ENCODE measurements around the gene SDK2. TPM values are rescaled to one million over a fixed set of nuclear protein-coding genes. Genes with fewer than 3 reads are reported as not detected.

SDK2 gene
- total RNA-seq, 4 donors from 2014 or later = under 0.01 to 0.49 (median 0.08) TPM

- TF ChIP-seq, protein P1, sequence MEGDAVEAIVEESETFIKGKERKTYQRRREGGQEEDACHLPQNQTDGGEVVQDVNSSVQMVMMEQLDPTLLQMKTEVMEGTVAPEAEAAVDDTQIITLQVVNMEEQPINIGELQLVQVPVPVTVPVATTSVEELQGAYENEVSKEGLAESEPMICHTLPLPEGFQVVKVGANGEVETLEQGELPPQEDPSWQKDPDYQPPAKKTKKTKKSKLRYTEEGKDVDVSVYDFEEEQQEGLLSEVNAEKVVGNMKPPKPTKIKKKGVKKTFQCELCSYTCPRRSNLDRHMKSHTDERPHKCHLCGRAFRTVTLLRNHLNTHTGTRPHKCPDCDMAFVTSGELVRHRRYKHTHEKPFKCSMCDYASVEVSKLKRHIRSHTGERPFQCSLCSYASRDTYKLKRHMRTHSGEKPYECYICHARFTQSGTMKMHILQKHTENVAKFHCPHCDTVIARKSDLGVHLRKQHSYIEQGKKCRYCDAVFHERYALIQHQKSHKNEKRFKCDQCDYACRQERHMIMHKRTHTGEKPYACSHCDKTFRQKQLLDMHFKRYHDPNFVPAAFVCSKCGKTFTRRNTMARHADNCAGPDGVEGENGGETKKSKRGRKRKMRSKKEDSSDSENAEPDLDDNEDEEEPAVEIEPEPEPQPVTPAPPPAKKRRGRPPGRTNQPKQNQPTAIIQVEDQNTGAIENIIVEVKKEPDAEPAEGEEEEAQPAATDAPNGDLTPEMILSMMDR (IDR thresholded peaks at IDR 0.05; ENCODE audit: low read depth) = no peak
These were observed 30.0 kb downstream of the SDK2 start for GRCh38 chr17:73614256-73614655.

- TF ChIP-seq, protein P1 (IDR thresholded peaks at IDR 0.05; ENCODE audit: low read depth) = no peak
These were observed 30.7 kb downstream of the SDK2 start for GRCh38 chr17:73613271-73614233.

DNA sequence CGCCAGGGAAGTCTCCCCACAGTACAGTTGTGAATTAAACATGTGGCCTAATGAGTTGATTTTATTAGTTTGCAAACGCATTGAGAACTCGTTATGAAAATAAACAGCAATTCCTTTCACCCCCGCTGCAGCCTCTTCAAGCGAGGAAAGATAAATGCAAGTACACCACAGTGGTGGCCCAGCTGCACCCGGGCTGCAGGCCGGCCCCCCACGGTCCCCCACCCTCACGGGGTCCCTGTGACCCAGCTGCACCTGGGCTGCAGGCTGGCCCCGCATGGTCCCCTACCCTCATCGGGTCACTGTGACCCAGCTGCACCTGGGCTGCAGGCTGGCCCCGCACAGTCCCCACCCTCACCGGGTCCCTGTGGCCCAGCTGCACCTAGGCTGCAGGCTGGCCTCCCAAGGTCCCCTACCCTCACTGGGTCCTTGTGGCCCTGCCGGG, 32.2 kb downstream of the SDK2 start:
- TF ChIP-seq, protein P1 (IDR thresholded peaks at IDR 0.05; ENCODE audit: low read depth) = no peak

DNA sequence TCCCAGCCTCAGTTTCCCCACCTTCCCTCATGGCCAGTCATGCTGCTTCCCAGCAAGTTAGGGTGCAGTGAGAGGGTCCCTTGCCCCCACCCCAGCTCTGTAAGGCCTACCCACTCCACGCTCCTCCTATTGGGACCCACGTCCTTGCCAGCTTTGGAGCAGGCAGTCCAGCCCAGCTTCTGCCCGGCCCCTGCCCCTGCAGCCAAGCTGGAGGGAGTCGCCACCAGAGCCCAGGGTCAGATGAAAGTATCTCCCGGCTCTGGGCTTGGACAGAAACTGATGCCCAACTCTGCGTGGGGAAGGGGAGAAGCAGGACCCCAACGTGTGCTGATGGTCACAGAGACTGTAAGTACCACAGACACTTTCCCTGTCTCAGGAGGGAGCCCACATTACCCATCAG, 32.6 kb downstream of the SDK2 start:
- TF ChIP-seq, protein P1 (IDR thresholded peaks at IDR 0.05; ENCODE audit: low read depth) = no peak

- TF ChIP-seq, protein P1 (IDR thresholded peaks at IDR 0.05; ENCODE audit: low read depth) = no peak
These were observed 33.8 kb downstream of the SDK2 start for GRCh38 chr17:73610331-73610911.

DNA sequence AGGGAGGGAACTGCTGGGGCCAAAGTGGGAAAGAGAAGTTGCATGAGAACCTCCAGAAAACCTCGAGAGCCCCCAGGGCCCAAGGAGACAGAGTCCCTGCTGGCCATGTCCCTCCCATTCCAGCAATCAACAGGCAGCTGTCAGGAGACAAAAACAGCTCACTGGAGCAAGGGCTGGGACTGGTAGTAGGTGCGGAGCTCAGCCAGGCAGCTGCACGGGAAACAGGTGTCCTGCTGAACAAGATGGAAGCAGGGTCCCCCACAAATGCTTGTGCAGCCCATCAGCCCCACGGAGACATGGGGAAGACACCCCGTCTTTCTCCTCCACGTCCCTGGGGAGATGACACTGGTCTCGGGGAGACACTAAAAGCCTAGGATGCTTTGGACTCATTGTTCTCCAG, 34.5 kb downstream of the SDK2 start:
- TF ChIP-seq, protein P1 (IDR thresholded peaks at IDR 0.05; ENCODE audit: low read depth) = no peak

- TF ChIP-seq, protein P1 (IDR thresholded peaks at IDR 0.05; ENCODE audit: low read depth) = no peak
These were observed 35.2 kb downstream of the SDK2 start for GRCh38 chr17:73609060-73609459.
